Colonic mucosa (tissue), 4 donors: ENCODE data around the gene TMEM33. TPM values are rescaled to one million over a fixed set of nuclear protein-coding genes. Genes with fewer than 3 reads are reported as not detected.
"Not testable (repeated sequence)": the region's sequence is repeated elsewhere in the genome, so short reads cannot be mapped to it uniquely, and the experiment has no call there.

Experiments used
- DNase-seq: peaks from one replicate; pipeline ENCODE4 v3.0.0-alpha.2; 2020
- H3K27ac ChIP-seq: fragments of 200-600 bp; one replicate; pipeline ENCODE4 v1.8.0; 2021
- H3K27me3 ChIP-seq: fragments of 200-600 bp; one replicate; pipeline ENCODE4 v1.8.0; 2021
- H3K36me3 ChIP-seq: fragments of 200-600 bp; one replicate; pipeline ENCODE4 v1.8.0; 2021
- H3K4me1 ChIP-seq: fragments of 200-600 bp; one replicate; pipeline ENCODE4 v1.8.0; 2021; ENCODE audit warnings: mild to moderate bottlenecking
- H3K4me3 ChIP-seq: fragments of 200-600 bp; one replicate; pipeline ENCODE4 v1.8.0; 2021
- H3K9ac ChIP-seq, 2 donors: one replicate each; pipeline ENCODE4 v1.7.0; 2013; ENCODE audit warnings: control low read depth in 2 of 2, low read depth in 2 of 2, low read length in 2 of 2
- H3K9me3 ChIP-seq: fragments of 200-600 bp; one replicate; pipeline ENCODE4 v1.8.0; 2021
- intact Hi-C: fragments of 100-400 bp; cut with DNase I; formaldehyde crosslinking; loops from one replicate; pipeline ENCODE4 v1.14.1; 2022
- total RNA-seq, 2 donors: library from RNA; stranded (reverse); fragmentation: NEBNext Ultra II Directional in 1 of 2; extraction: Animal tissue kit (Norgen Biotek cat#: 25700) in 1 of 2; gene quantifications; one replicate each; pipeline ENCODE4 v1.2.1, GENCODE V29; 2021
- TF ChIP-seq, protein P1 (sequence below): fragments of 200-600 bp; IDR thresholded peaks from one replicate; pipeline ENCODE4 v1.8.0; 2022; ENCODE audit warnings: antibody characterized with exemption, mild to moderate bottlenecking
- donor health status: healthy.
- donor health status: DM: no; HTN: no; CAD: no.
- donor health status: DM: no; HTN: no; CAD: no.

TMEM33 gene
- total RNA-seq, 2 donors from 2014 or later, result 75.4 to 93.0 TPM

DNA sequence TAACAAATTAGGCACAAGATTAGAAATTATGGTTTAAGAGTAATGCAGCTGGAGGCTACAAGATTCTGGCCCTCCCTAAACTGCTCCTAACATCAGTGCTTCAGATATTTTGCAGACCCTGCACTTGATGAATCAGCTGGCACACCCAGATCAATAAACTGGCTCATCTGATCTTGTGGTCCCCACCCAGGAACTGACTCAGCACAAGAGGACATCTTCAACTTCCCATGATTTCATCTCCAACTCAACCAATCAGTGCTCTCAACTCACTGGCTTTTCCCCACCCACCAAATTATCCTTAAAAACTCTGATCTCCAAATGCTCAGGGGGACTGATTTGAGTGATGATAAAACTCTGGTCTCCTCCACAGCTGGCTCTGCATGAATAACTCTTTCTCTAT, 21.7 kb upstream of the TMEM33 start:
- Histone ChIP-seq H3K36me3 (no peaks in the 10 kb centered on the region), H3K4me1 (no peaks in the 10 kb centered on the region), H3K27ac (no peak overlapping the region), H3K9ac (no peak overlapping the region), H3K27me3 (no peaks in the 10 kb centered on the region), H3K4me3 (no peak overlapping the region), H3K9me3 (no peaks in the 10 kb centered on the region)
- TF ChIP-seq, protein P1, sequence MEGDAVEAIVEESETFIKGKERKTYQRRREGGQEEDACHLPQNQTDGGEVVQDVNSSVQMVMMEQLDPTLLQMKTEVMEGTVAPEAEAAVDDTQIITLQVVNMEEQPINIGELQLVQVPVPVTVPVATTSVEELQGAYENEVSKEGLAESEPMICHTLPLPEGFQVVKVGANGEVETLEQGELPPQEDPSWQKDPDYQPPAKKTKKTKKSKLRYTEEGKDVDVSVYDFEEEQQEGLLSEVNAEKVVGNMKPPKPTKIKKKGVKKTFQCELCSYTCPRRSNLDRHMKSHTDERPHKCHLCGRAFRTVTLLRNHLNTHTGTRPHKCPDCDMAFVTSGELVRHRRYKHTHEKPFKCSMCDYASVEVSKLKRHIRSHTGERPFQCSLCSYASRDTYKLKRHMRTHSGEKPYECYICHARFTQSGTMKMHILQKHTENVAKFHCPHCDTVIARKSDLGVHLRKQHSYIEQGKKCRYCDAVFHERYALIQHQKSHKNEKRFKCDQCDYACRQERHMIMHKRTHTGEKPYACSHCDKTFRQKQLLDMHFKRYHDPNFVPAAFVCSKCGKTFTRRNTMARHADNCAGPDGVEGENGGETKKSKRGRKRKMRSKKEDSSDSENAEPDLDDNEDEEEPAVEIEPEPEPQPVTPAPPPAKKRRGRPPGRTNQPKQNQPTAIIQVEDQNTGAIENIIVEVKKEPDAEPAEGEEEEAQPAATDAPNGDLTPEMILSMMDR, result no peak
- intact Hi-C loops, result no loop called here
- no peak for DNase-seq

DNA sequence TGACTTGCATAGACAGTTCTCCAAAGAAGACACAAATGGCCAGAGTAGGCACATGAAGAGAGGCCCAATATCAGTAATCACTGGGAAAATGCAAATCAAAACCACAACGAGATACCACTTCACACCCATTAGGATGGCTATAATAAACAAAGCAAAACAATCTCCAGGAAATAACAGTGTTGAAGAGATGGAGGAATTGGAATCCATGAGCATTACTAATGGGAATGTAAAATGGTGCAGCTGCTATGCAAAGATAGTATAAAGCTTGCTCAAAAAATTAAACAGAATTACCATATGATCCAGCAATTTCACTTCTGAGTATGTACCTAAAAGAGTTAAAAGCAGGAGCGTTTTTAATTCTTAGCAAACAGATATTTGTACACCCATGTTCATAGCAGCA, 17.0 kb upstream of the TMEM33 start:
- H3K27me3 ChIP-seq, result no peaks in the 10 kb centered on the region
- no peak overlapping the region for H3K27ac ChIP-seq
- no peaks in the 10 kb centered on the region for H3K36me3 ChIP-seq
- no peak for DNase-seq
- no peaks in the 10 kb centered on the region for H3K9me3 ChIP-seq
- H3K9ac ChIP-seq, result no peak overlapping the region
- H3K4me1 ChIP-seq, result no peaks in the 10 kb centered on the region
- TF ChIP-seq, protein P1, result no peak
- intact Hi-C loops, result no loop called here
- H3K4me3 ChIP-seq, result no peak overlapping the region

DNA sequence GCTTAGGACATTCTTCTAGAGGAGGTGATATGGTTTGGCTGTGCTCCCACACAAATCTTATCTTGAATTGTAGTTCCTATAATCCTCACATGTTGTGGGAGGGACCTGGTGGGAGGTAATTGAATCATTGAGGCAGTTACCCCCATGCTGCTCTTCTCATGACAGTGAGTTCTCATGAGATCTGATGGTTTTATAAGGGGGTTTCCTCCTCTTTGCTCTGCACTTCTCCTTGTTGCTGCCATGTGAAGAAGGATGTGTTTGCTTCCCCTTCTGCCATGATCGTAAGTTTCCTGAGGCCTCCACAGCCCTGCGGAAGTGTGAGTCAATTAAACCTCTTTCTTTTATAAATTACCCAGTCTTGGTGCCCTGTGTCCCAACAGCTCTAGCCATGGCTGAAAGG, 14.8 kb upstream of the TMEM33 start:
- H3K4me3 ChIP-seq, H3K27me3 ChIP-seq, H3K4me1 ChIP-seq, H3K9ac ChIP-seq, intact Hi-C loops, DNase-seq, H3K27ac ChIP-seq, H3K36me3 ChIP-seq, H3K9me3 ChIP-seq: not testable (repeated sequence)

DNA sequence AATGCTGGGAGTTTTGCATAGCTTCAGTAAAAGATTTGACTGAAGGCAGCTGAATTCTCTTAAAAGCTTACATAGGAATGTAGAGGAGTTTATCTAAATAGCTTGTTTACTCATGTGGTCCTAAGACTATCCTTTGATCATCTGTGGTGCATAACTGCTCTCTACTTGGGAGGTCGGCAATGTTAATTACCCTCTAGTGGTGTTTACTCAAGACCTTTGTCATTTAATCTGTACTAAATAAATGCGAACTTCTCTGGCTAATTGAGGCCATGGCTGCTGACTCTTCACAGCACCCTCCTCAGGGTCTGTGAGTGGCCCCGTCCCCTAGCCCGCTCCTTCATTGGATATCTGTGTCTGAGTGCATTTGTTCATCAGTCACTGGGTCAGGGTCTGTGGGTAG, 13.8 kb upstream of the TMEM33 start:
- TF ChIP-seq, protein P1, result no peak
- H3K4me3 ChIP-seq, result no peak overlapping the region
- no peaks in the 10 kb centered on the region for H3K36me3 ChIP-seq
- H3K9me3 ChIP-seq, result no peaks in the 10 kb centered on the region
- no peaks in the 10 kb centered on the region for H3K4me1 ChIP-seq
- intact Hi-C loops, result no loop called here
- H3K27me3 ChIP-seq, result no peaks in the 10 kb centered on the region
- no peak overlapping the region for H3K9ac ChIP-seq
- no peak overlapping the region for H3K27ac ChIP-seq
- no peak for DNase-seq

DNA sequence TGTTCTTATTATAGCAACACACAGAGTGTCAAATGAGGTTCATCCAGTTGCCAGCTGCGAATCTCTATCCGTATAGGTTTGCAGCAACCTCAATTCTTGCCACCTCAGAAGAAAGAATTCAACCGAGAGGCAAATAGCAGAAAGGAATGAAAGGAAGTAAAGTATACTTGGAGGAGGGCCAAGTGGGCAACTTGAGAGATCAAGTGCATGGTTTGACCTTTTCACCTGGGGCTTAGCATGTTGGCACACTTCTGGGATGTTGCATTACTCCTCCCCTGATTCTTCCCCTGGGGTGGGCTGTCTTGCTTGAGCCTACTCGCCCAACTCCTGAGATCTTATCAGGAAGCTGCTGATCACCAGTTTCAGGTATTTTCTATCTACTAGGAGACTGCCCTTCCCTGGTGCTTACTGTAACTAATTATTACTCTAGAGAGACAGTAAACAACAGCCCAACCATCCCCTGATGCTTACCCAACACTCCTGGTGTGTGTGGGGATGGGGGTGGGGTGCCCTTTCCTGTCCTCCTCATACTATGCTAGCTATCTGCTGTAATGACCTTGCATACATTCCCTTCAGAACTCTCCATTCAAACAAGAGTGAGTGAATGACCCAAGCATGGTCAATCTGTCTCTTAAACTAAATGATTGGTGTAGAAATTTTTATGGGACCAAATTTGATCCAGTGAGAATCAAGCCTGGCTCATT, 7.3 kb upstream of the TMEM33 start:
- no peak for DNase-seq
- Histone ChIP-seq H3K36me3 (no peaks in the 10 kb centered on the region), H3K27ac (no peak overlapping the region), H3K9ac (no peak overlapping the region), H3K27me3 (no peaks in the 10 kb centered on the region), H3K4me3 (no peak overlapping the region), H3K9me3 (no peaks in the 10 kb centered on the region), H3K4me1 (no peaks in the 10 kb centered on the region)
- TF ChIP-seq, protein P1, result no peak
- intact Hi-C loops, result no loop called here

DNA sequence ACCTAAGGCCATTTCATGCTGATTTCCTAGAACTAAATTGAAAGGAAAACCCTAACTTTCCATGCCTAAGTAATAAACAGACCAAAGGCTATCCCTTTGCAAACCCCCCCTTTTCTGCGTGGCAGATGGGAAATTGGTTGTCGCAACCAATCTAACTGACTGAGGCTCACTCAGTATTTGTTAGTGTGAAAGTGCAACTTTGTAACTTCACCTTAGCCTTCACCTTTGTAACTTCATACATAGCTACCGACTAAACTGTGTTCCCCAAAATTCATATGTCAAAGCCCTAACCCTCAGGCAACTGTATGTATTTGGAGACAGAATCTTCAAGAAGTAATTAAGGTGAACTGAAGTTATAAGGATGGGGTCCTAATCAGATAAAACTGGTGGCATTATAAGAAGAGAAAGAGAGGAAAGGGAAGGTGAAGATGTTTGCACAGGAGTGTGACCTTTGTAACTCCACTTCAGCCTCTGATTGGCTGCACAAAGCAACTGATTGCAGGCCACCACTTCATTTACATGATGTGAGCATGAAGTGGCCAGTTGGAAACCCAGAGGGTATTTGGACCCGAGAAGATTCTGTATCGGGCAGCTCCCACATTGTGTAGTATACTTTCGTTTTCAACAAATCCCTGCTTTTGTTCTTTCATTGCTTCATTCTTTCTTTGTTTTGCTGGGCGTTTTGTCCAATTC, 4.9 kb upstream of the TMEM33 start:
- no peaks in the 10 kb centered on the region for H3K27me3 ChIP-seq
- no peak overlapping the region for H3K27ac ChIP-seq
- no peaks in the 10 kb centered on the region for H3K9me3 ChIP-seq
- TF ChIP-seq, protein P1, result no peak
- DNase-seq, result no peak
- no peaks in the 10 kb centered on the region for H3K36me3 ChIP-seq
- intact Hi-C loops, result no loop called here
- H3K4me1 ChIP-seq, result no peaks in the 10 kb centered on the region
- H3K9ac ChIP-seq, result no peak overlapping the region
- H3K4me3 ChIP-seq, result no peak overlapping the region
